WTC11 (cell line): ENCODE data around the gene CNTNAP5. TPM values are rescaled to one million over a fixed set of nuclear protein-coding genes. Genes with fewer than 3 reads are reported as not detected.

Source experiments
- ATAC-seq: fragments of 200-7000 bp; cut with Tn5 transposase; 2 replicates; pipeline ENCODE4 v1.10.0; 2021; ENCODE audit warnings: mild to moderate bottlenecking, moderate library complexity
- CTCF ChIA-PET: fragments of 300-600 bp; sonication (Branson Sonifier 250); formaldehyde crosslinking; loops from one replicate; lab custom pipeline; 2021; ENCODE audit warnings: antibody characterized with exemption; lab: Charles Lee
- POLR2A ChIA-PET: fragments of 350-600 bp; sonication (Branson Sonifier 250); formaldehyde crosslinking; loops from one replicate; lab custom pipeline; 2021; ENCODE audit warnings: antibody characterized with exemption; lab: Charles Lee
- DNase-seq: peaks from one replicate; pipeline ENCODE4 v3.0.0; 2021; ENCODE audit warnings: low spot score
- H3K27ac Mint-ChIP-seq: 2 replicates; pipeline ENCODE4 v1.8.0; 2021; ENCODE audit warnings: mixed read lengths
- H3K27me3 Mint-ChIP-seq: 2 replicates; pipeline ENCODE4 v1.8.0; 2021; ENCODE audit warnings: low read depth, mild to moderate bottlenecking, moderate library complexity, mixed read lengths
- H3K36me3 Mint-ChIP-seq: 2 replicates; pipeline ENCODE4 v1.8.0; 2021; ENCODE audit warnings: mixed read lengths
- H3K4me1 Mint-ChIP-seq: 2 replicates; pipeline ENCODE4 v1.8.0; 2022; ENCODE audit warnings: mixed read lengths
- H3K4me3 Mint-ChIP-seq: 2 replicates; pipeline ENCODE4 v1.8.0; 2021; ENCODE audit warnings: mild to moderate bottlenecking, moderate library complexity, mixed read lengths
- H3K9me3 Mint-ChIP-seq: 2 replicates; pipeline ENCODE4 v1.8.0; 2021; ENCODE audit warnings: mixed read lengths
- GTF2I ChIP-seq: fragments of 250-450 bp; sonication (Bioruptor Pico); conservative IDR thresholded peaks from 2 replicates; pipeline ENCODE4 v1.4.0; 2021; ENCODE audit warnings: mild to moderate bottlenecking
- KAT7 ChIP-seq: sonication (generic); formaldehyde crosslinking; IDR thresholded peaks from 2 replicates; pipeline ENCODE4 v1.8.1; 2023; ENCODE audit warnings: missing genetic modification reagents, mild to moderate bottlenecking, borderline replicate concordance
- MXD4 ChIP-seq: fragments of 250-450 bp; sonication (Bioruptor Pico); IDR thresholded peaks from 2 replicates; pipeline ENCODE4 v1.8.0; 2021; ENCODE audit warnings: mild to moderate bottlenecking, moderate library complexity, borderline replicate concordance
- NFATC4 ChIP-seq: fragments of 250-450 bp; sonication (Bioruptor Pico); IDR thresholded peaks from 2 replicates; pipeline ENCODE4 v1.9.0; 2021; ENCODE audit warnings: mild to moderate bottlenecking
- NFYB ChIP-seq: sonication (generic); formaldehyde crosslinking; conservative IDR thresholded peaks from 2 replicates; pipeline ENCODE4 v1.8.0; 2022; ENCODE audit warnings: low read depth, missing genetic modification reagents
- NR1H2 ChIP-seq: sonication (generic); formaldehyde crosslinking; IDR thresholded peaks from 2 replicates; pipeline ENCODE4 v1.9.0; 2021; ENCODE audit warnings: mild to moderate bottlenecking, moderate library complexity, missing genetic modification reagents
- NR2C2 ChIP-seq: sonication (generic); formaldehyde crosslinking; IDR thresholded peaks from 2 replicates; pipeline ENCODE4 v1.8.0; 2022; ENCODE audit warnings: mild to moderate bottlenecking, missing genetic modification reagents
- SP1 ChIP-seq: sonication (generic); formaldehyde crosslinking; conservative IDR thresholded peaks from 2 replicates; pipeline ENCODE4 v1.8.1; 2022; ENCODE audit warnings: missing genetic modification reagents
- TEAD1 ChIP-seq: sonication (generic); formaldehyde crosslinking; IDR thresholded peaks from 2 replicates; pipeline ENCODE4 v1.8.0; 2022; ENCODE audit warnings: mild to moderate bottlenecking, missing genetic modification reagents
- ZBTB21 ChIP-seq: sonication (generic); formaldehyde crosslinking; IDR thresholded peaks from 2 replicates; pipeline ENCODE4 v1.8.1; 2023; ENCODE audit warnings: mild to moderate bottlenecking, missing genetic modification reagents, borderline replicate concordance
- ZNF219 ChIP-seq: sonication (generic); formaldehyde crosslinking; IDR thresholded peaks from 2 replicates; pipeline ENCODE4 v1.8.0; 2023; ENCODE audit warnings: missing genetic modification reagents, mild to moderate bottlenecking, borderline replicate concordance
- ZNF423 ChIP-seq: fragments of 250-450 bp; sonication (Bioruptor Pico); IDR thresholded peaks from 2 replicates; pipeline ENCODE4 v2.1.2; 2022; ENCODE audit warnings: mild to moderate bottlenecking, moderate library complexity
- total RNA-seq: library from RNA; stranded (reverse); gene quantifications from 3 replicates; pipeline ENCODE4 v1.2.3, GENCODE V29; 2021
- TF ChIP-seq, protein P1 (sequence below): fragments of 250-450 bp; sonication (Bioruptor Pico); IDR thresholded peaks from 2 replicates; pipeline ENCODE4 v1.9.0; 2021; ENCODE audit warnings: mild to moderate bottlenecking
- TF ChIP-seq, protein P2 (sequence below): sonication (generic); formaldehyde crosslinking; IDR thresholded peaks from 2 replicates; pipeline ENCODE4 v1.8.1; 2023; ENCODE audit warnings: mild to moderate bottlenecking, missing genetic modification reagents, moderate library complexity
- TF ChIP-seq, protein P3 (sequence below): fragments of 250-450 bp; sonication (Bioruptor Pico); IDR thresholded peaks from 2 replicates; pipeline ENCODE4 v1.9.0; 2021; ENCODE audit warnings: moderate library complexity, mild to moderate bottlenecking, inconsistent platforms, borderline replicate concordance
- TF ChIP-seq, protein P4 (sequence below): sonication (generic); formaldehyde crosslinking; IDR thresholded peaks from 2 replicates; pipeline ENCODE4 v1.8.1; 2023; ENCODE audit warnings: mild to moderate bottlenecking, missing genetic modification reagents
- TF ChIP-seq, protein P5 (sequence below): sonication (generic); formaldehyde crosslinking; IDR thresholded peaks from 2 replicates; pipeline ENCODE4 v1.8.1; 2022; ENCODE audit warnings: low read depth, mild to moderate bottlenecking, moderate library complexity, missing genetic modification reagents, borderline replicate concordance
- TF ChIP-seq, protein P6 (sequence below): sonication (generic); formaldehyde crosslinking; IDR thresholded peaks from 2 replicates; pipeline ENCODE4 v1.8.0; 2023; ENCODE audit warnings: mild to moderate bottlenecking, missing genetic modification reagents
- TF ChIP-seq, protein P7 (sequence below): sonication (generic); formaldehyde crosslinking; IDR thresholded peaks from 2 replicates; pipeline ENCODE4 v1.8.1; 2023; ENCODE audit warnings: mild to moderate bottlenecking, missing genetic modification reagents, moderate library complexity
- TF ChIP-seq, protein P8 (sequence below): sonication (generic); formaldehyde crosslinking; IDR thresholded peaks from 2 replicates; pipeline ENCODE4 v1.8.1; 2023; ENCODE audit warnings: mild to moderate bottlenecking, moderate library complexity, missing genetic modification reagents
- TF ChIP-seq, protein P9 (sequence below): sonication (generic); formaldehyde crosslinking; IDR thresholded peaks from 2 replicates; pipeline ENCODE4 v1.8.0; 2022; ENCODE audit warnings: mild to moderate bottlenecking, missing genetic modification reagents

The CNTNAP5 gene
- total RNA-seq, 1 experiment from 2014 or later = 0.22 TPM

DNA sequence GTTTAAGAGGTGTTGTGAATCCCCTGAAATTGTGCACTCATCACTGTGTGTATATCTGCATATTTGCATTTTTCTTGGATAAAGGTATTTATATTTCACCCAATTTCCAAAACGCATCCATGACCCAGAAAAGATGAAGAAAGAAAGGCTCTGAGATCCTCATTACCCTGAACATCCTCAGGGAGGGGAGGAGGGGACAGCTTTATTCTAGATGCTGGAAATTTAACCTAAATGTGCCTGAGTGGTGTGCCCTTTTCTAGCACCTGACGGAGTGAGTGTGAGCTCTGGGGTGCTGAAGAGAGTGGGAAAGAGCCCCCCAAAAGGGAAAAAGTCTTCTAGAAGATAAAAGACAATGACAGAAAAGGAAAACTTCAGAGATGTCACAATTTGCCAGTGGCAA lies 20.8 kb downstream of the CNTNAP5 start (continued):
- TF ChIP-seq NR2C2 (CRISPR knock-in tag) = no peak
- TF ChIP-seq KAT7 (CRISPR knock-in tag) = no peak
- TF ChIP-seq, all 79 proteins: peak for 0

DNA sequence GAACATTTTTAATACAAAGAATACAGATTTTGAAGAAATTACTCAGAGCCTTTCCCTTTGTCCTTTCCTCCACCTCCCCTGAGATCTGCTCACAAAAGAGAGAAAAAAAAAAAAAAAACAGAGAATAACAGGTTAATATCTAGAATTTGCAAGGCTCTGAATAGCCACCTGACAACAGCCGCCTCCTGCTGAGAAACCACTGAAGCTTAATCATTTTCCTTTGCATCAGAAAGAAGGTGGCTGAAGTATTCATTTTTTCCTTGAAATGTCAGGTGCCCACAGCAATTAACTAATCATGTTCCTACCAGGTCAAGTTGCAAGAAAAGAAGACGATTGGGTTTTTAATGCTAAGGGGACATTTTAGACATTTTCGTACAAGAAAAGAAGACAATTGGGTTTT lies 21.2 kb downstream of the CNTNAP5 start:
- peak; percentile 52 for ATAC-seq
- TF ChIP-seq, protein P1, sequence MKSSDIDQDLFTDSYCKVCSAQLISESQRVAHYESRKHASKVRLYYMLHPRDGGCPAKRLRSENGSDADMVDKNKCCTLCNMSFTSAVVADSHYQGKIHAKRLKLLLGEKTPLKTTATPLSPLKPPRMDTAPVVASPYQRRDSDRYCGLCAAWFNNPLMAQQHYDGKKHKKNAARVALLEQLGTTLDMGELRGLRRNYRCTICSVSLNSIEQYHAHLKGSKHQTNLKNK (CRISPR knock-in tag) = peak; percentile 64; the same call in 1 of the 2 replicates
- TF ChIP-seq, protein P2, sequence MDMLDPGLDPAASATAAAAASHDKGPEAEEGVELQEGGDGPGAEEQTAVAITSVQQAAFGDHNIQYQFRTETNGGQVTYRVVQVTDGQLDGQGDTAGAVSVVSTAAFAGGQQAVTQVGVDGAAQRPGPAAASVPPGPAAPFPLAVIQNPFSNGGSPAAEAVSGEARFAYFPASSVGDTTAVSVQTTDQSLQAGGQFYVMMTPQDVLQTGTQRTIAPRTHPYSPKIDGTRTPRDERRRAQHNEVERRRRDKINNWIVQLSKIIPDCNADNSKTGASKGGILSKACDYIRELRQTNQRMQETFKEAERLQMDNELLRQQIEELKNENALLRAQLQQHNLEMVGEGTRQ = peak; percentile 47
- no peak for TF ChIP-seq GTF2I (CRISPR knock-in tag)
- peak; percentile 26 for DNase-seq
- H3K4me1 Mint-ChIP-seq = peaks cover 42% of the 10 kb centered on the region
- POLR2A ChIA-PET = no interaction called here
- CTCF ChIA-PET = interaction anchor here (0.6 to 1.2 kb wide), 3 partner anchors 19 to 147 kb away, joined by 3 read pairs; partner anchors contain the start of gene CNTNAP5
- H3K27me3 Mint-ChIP-seq = peaks cover 14% of the 10 kb centered on the region
- peak overlapping the region; percentile 16 for H3K4me3 Mint-ChIP-seq
- H3K27ac Mint-ChIP-seq = no peak overlapping the region
- no peaks in the 10 kb centered on the region for H3K36me3 Mint-ChIP-seq
- peaks cover 8% of the 10 kb centered on the region; the same call in 1 of the 2 replicates for H3K9me3 Mint-ChIP-seq

DNA sequence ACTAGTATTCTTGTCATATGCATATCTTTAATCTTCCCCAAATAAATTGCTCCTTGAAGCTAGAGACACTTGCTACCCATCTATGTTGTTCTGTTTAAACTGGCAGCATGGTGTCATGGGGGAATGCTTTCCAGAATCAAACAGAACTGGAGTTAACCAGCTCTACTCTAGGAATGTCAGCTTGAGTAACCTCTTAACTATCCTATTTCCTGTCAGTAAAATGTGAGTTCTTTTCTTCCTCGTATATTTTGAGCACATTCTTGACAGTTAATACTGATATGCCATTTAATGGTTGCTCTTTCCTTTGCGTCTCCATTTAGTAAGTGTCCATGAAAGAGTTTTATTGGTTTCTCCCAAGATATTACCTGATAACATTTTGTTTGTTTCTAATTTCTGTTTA lies 23.0 kb downstream of the CNTNAP5 start:
- POLR2A ChIA-PET = no interaction called here
- no peak for DNase-seq
- H3K36me3 Mint-ChIP-seq = no peaks in the 10 kb centered on the region
- TF ChIP-seq MXD4 (CRISPR knock-in tag) (no peak), NR1H2 (CRISPR knock-in tag) (no peak), NFATC4 (CRISPR knock-in tag) (no peak), TEAD1 (no peak), NFYB (CRISPR knock-in tag) (no peak), ZNF219 (CRISPR knock-in tag) (no peak), ZNF423 (CRISPR knock-in tag) (no peak), GTF2I (CRISPR knock-in tag) (no peak), ZBTB21 (no peak), SP1 (CRISPR knock-in tag) (no peak)
- TF ChIP-seq, protein P3, sequence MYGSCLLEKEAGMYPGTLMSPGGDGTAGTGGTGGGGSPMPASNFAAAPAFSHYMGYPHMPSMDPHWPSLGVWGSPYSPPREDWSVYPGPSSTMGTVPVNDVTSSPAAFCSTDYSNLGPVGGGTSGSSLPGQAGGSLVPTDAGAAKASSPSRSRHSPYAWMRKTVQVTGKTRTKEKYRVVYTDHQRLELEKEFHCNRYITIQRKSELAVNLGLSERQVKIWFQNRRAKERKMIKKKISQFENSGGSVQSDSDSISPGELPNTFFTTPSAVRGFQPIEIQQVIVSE (CRISPR knock-in tag) = no peak
- TF ChIP-seq, protein P4, sequence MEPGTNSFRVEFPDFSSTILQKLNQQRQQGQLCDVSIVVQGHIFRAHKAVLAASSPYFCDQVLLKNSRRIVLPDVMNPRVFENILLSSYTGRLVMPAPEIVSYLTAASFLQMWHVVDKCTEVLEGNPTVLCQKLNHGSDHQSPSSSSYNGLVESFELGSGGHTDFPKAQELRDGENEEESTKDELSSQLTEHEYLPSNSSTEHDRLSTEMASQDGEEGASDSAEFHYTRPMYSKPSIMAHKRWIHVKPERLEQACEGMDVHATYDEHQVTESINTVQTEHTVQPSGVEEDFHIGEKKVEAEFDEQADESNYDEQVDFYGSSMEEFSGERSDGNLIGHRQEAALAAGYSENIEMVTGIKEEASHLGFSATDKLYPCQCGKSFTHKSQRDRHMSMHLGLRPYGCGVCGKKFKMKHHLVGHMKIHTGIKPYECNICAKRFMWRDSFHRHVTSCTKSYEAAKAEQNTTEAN (CRISPR knock-in tag) = no peak
- TF ChIP-seq, protein P5, sequence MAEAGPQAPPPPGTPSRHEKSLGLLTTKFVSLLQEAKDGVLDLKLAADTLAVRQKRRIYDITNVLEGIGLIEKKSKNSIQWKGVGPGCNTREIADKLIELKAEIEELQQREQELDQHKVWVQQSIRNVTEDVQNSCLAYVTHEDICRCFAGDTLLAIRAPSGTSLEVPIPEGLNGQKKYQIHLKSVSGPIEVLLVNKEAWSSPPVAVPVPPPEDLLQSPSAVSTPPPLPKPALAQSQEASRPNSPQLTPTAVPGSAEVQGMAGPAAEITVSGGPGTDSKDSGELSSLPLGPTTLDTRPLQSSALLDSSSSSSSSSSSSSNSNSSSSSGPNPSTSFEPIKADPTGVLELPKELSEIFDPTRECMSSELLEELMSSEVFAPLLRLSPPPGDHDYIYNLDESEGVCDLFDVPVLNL = no peak
- TF ChIP-seq, protein P6, sequence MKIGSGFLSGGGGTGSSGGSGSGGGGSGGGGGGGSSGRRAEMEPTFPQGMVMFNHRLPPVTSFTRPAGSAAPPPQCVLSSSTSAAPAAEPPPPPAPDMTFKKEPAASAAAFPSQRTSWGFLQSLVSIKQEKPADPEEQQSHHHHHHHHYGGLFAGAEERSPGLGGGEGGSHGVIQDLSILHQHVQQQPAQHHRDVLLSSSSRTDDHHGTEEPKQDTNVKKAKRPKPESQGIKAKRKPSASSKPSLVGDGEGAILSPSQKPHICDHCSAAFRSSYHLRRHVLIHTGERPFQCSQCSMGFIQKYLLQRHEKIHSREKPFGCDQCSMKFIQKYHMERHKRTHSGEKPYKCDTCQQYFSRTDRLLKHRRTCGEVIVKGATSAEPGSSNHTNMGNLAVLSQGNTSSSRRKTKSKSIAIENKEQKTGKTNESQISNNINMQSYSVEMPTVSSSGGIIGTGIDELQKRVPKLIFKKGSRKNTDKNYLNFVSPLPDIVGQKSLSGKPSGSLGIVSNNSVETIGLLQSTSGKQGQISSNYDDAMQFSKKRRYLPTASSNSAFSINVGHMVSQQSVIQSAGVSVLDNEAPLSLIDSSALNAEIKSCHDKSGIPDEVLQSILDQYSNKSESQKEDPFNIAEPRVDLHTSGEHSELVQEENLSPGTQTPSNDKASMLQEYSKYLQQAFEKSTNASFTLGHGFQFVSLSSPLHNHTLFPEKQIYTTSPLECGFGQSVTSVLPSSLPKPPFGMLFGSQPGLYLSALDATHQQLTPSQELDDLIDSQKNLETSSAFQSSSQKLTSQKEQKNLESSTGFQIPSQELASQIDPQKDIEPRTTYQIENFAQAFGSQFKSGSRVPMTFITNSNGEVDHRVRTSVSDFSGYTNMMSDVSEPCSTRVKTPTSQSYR (CRISPR knock-in tag) = no peak
- TF ChIP-seq, protein P7, sequence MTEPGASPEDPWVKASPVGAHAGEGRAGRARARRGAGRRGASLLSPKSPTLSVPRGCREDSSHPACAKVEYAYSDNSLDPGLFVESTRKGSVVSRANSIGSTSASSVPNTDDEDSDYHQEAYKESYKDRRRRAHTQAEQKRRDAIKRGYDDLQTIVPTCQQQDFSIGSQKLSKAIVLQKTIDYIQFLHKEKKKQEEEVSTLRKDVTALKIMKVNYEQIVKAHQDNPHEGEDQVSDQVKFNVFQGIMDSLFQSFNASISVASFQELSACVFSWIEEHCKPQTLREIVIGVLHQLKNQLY (CRISPR knock-in tag) = no peak
- TF ChIP-seq, protein P8, sequence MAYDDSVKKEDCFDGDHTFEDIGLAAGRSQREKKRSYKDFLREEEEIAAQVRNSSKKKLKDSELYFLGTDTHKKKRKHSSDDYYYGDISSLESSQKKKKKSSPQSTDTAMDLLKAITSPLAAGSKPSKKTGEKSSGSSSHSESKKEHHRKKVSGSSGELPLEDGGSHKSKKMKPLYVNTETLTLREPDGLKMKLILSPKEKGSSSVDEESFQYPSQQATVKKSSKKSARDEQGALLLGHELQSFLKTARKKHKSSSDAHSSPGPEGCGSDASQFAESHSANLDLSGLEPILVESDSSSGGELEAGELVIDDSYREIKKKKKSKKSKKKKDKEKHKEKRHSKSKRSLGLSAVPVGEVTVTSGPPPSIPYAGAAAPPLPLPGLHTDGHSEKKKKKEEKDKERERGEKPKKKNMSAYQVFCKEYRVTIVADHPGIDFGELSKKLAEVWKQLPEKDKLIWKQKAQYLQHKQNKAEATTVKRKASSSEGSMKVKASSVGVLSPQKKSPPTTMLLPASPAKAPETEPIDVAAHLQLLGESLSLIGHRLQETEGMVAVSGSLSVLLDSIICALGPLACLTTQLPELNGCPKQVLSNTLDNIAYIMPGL (CRISPR knock-in tag) = no peak
- TF ChIP-seq, protein P9, sequence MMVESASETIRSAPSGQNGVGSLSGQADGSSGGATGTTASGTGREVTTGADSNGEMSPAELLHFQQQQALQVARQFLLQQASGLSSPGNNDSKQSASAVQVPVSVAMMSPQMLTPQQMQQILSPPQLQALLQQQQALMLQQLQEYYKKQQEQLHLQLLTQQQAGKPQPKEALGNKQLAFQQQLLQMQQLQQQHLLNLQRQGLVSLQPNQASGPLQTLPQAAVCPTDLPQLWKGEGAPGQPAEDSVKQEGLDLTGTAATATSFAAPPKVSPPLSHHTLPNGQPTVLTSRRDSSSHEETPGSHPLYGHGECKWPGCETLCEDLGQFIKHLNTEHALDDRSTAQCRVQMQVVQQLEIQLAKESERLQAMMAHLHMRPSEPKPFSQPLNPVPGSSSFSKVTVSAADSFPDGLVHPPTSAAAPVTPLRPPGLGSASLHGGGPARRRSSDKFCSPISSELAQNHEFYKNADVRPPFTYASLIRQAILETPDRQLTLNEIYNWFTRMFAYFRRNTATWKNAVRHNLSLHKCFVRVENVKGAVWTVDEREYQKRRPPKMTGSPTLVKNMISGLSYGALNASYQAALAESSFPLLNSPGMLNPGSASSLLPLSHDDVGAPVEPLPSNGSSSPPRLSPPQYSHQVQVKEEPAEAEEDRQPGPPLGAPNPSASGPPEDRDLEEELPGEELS (CRISPR knock-in tag) = no peak

More for the DNA sequence above, 23.0 kb downstream of the CNTNAP5 start:
- ATAC-seq = no peak
- Mint-ChIP-seq H3K4me1 (peaks cover 56% of the 10 kb centered on the region), H3K27me3 (peaks cover 14% of the 10 kb centered on the region), H3K4me3 (no peak overlapping the region), H3K27ac (no peak overlapping the region), H3K9me3 (peaks cover 5% of the 10 kb centered on the region; the same call in 1 of the 2 replicates)
- CTCF ChIA-PET = interaction anchor here (1.2 kb wide), 1 partner anchor 9 kb away, joined by 3 read pairs; no protein-coding TSS in a partner anchor
